ENCODE data around the gene HS6ST1. TPM values are rescaled to one million over a fixed set of nuclear protein-coding genes. Genes with fewer than 3 reads are reported as not detected.

Gene HS6ST1
- total and polyA plus RNA-seq, 2 of the 4 experiments (the other 2 are of a cell fraction) = 29.9 to 36.9 TPM

DNA sequence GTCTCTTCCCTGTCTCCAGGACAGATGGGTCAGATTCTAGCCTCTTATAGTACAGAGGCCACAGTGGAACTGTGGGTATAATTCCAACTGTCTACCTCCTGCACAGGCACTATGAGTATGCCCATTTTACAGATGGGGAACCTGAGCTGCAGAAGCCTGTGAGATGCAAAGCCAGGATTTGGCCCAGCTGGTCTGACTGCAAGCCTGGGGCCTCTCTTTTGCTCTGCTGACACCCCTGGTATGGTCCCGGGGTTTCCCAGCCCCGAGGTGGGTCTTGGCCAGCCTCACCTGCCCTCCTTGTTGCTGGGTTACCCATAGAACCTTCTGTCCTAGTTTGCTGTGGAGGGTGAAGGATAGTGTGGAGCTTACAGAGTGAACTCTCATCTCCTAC lies 9.8 kb downstream of the HS6ST1 start:
- POLR2A ChIA-PET (ENCODE audit: unreplicated experiment) = no interaction called here

More for the DNA sequence above, 9.8 kb downstream of the HS6ST1 start:
- no TSS peak for BruUV-seq (replicated peaks)
- H3K9me3 ChIP-seq (ENCODE audit: control insufficient read depth, insufficient read depth, low read length) = no peaks in the 10 kb centered on the region
- H4K20me1 ChIP-seq (ENCODE audit: insufficient read depth, low read length) = peaks cover 92% of the 10 kb centered on the region
- H4K8ac ChIP-seq (ENCODE audit: low read depth in 2 of 2, low read length in 2 of 2) = peak overlapping the region; percentile 53 to 64; a peak in 2 of 4 replicates
- no CpG with 5 or more reads among the region's 2 CpGs for WGBS, 2 experiments (ENCODE audit: extremely low coverage in 2 of 2, insufficient read length in 1 of 2)
- peaks cover 82% of the 10 kb centered on the region for H3K4me1 ChIP-seq (ENCODE audit: control insufficient read depth, insufficient read depth, low read length)
- no peak for TF ChIP-seq MXI1 (IDR thresholded peaks at IDR 0.05; ENCODE audit: borderline replicate concordance, low read depth, low read length)
- no peak for TF ChIP-seq USF2 (IDR thresholded peaks at IDR 0.05; ENCODE audit: low read depth, low read length)
- H3K36me3 ChIP-seq (ENCODE audit: control insufficient read depth, insufficient read depth, low read length) = peaks cover 41% of the 10 kb centered on the region
- intact Hi-C loops (cut with micrococcal nuclease) (no loop called here), in situ Hi-C loops (cut with MboI; ENCODE audit: low sequenced_read_pairs) (loop anchor here (5.0 to 25.0 kb wide), 2 partner anchors 127 to 422 kb away; partner anchors contain the start of gene AMMECR1L), dilution Hi-C loops (cut with HindIII; ENCODE audit: low sequenced_read_pairs, unreplicated experiment) (no loop called here)
- DNase-seq (no peak), ATAC-seq (ENCODE audit: low read depth) (no peak)
- H2BK20ac ChIP-seq (ENCODE audit: low read depth, low read length) = peak overlapping the region; percentile 58
- H3K9me1 ChIP-seq (ENCODE audit: insufficient read depth, low read length) = peaks cover 52% of the 10 kb centered on the region
- no peak overlapping the region for H2AFZ ChIP-seq (replicated peaks; ENCODE audit: low read length, poor library complexity)
- peak overlapping the region; percentile 53; the same call in 1 of the 2 replicates for H3K23ac ChIP-seq (ENCODE audit: low read depth, low read length)
- peak overlapping the region; percentile 79 for H2AK9ac ChIP-seq (replicated peaks; ENCODE audit: low read depth, low read length, poor library complexity)
- H3K4me3 ChIP-seq (ENCODE audit: insufficient read depth, low read depth, low read length) = no peak overlapping the region
- peak overlapping the region; percentile 72 for H3K14ac ChIP-seq (replicated peaks; ENCODE audit: low read depth, low read length)
- H3K4me2 ChIP-seq (ENCODE audit: low read depth, low read length) = no peak overlapping the region; the same call in 1 of the 2 replicates
- peak overlapping the region; percentile 73 for H3K18ac ChIP-seq (ENCODE audit: low read depth, low read length)
- peak overlapping the region; percentile 16; the same call in 2 of the 3 replicates for H2BK15ac ChIP-seq (ENCODE audit: low read depth, low read length)
- H3K9ac ChIP-seq (ENCODE audit: low read depth, low read length) = no peak overlapping the region
- no peak overlapping the region for H3K56ac ChIP-seq (ENCODE audit: extremely low read depth, insufficient read depth, low read length)
- CTCF ChIA-PET = no interaction called here
- H2BK5ac ChIP-seq (ENCODE audit: low read depth, low read length, poor library complexity, severe bottlenecking) = peak overlapping the region; percentile 11
- H3K79me1 ChIP-seq (ENCODE audit: low read depth in 1 of 2, low read length in 2 of 2) = peaks cover 28 to 92% of the 10 kb centered on the region in 2 experiments
- H4K5ac ChIP-seq (ENCODE audit: low read depth, low read length) = peak overlapping the region; percentile 56
- peak overlapping the region; percentile 93 for H2BK120ac ChIP-seq (ENCODE audit: low read depth, low read length)
- peak overlapping the region; percentile 97 for H4K91ac ChIP-seq (ENCODE audit: insufficient read depth, low read depth, low read length)
- peak overlapping the region; percentile 86 for H3K4ac ChIP-seq (ENCODE audit: low read depth, low read length)
- no peaks in the 10 kb centered on the region for H3K27me3 ChIP-seq (ENCODE audit: control insufficient read depth, insufficient read depth, low read length)
- H2AK5ac ChIP-seq (ENCODE audit: low read depth, low read length) = peak overlapping the region; percentile 96; the same call in 1 of the 2 replicates
- H3K27ac ChIP-seq (ENCODE audit: insufficient read depth, low read length) = peak overlapping the region; percentile 65; the same call in 1 of the 2 replicates

Measured in IMR-90 (cell line).